ENCODE measurements around the gene SDHAF1.

Gene SDHAF1

DNA sequence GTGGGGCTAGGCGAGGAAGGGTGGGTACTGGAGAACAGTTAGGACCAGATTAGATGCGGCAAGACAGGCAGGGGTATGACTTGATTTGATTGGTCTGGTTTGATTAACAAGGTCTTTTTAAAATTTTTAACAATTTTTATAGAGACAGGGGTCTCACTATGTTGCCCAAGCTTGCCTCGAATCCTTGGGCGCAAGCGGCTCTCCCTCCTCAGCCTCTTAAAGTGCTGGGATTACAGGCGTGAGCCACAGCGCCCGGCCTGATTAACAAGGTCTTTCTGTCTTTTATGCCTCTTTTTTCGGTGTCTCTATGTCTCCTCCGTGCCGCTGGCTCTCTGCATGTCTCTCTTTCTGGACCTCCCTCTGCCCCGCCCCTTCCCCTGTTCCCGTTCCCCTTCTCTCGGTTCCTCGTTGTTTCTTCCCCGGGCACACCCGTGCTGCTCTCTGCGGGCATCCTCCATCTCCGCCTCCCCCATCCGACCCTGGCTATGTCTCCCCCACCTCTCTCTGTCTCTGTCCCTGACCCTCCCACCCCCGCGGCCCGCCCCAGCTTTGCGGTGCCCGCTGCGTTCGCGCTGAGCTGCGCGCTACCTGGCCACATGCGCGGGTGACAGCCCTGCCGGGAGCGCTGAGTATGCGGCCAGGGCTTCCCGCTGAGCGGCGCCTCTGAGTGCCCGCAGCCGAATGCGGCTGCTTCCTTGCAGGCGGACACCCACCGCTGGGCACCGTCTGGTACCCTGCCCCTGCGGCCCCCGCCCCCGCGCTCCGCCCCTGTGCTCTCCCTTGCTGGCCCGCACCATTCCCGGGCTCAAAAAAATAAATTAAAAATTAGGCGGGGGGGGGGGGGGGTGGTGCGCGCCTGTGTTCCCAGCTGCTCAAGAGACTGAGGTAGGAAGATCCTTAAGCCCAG lies 8.1 kb upstream of the SDHAF1 start:
- DNase-seq (ENCODE audit: low read depth in 2 of 2) = peak in 1 of 2 donors; percentile 24

- DNase-seq (ENCODE audit: low read depth in 2 of 2) = no peak
Observed at GRCh38 chr19:35987571-35987896, 7.5 kb upstream of the SDHAF1 start.

DNA sequence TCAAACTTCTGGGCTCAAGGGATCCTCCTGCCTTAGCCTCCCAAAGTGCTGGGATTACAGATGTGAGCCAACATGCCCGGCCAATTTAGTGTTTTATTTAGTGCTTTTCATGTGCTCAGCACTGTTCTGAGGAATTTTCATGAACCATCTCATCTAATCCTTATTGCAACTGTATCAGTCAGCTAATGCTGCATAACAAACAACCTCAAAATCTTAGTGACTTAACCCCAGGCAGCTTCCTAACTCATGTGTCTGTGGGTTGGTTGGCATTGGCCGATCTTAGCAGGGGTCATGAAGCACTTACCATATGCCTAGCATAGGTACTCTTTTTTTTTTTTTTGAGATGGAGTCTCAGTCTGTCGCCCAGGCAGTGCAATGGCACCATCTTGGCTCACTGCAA lies 6.2 kb upstream of the SDHAF1 start:
- DNase-seq (ENCODE audit: low read depth in 2 of 2) = no peak

DNA sequence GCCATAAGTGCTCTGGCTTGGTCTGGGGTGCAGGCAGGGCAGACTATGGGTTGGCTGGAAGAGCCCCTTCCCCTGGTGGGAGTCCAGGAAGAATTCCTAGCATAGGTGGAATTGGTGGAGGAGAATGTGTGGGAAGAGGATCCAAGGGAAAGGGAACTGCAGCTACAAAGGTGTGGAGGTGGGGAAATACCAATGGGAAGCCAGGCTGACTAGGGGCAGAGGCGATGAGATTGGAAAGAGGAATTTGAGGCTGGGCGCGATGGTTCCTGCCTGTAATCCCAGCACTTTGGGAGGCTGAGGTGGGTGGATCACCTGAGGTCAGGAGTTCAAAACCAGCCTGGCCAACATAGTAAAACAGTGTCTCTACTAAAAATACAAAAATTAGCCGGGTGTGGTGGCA lies 4.8 kb upstream of the SDHAF1 start:
- DNase-seq (ENCODE audit: low read depth in 2 of 2) = no peak

DNA sequence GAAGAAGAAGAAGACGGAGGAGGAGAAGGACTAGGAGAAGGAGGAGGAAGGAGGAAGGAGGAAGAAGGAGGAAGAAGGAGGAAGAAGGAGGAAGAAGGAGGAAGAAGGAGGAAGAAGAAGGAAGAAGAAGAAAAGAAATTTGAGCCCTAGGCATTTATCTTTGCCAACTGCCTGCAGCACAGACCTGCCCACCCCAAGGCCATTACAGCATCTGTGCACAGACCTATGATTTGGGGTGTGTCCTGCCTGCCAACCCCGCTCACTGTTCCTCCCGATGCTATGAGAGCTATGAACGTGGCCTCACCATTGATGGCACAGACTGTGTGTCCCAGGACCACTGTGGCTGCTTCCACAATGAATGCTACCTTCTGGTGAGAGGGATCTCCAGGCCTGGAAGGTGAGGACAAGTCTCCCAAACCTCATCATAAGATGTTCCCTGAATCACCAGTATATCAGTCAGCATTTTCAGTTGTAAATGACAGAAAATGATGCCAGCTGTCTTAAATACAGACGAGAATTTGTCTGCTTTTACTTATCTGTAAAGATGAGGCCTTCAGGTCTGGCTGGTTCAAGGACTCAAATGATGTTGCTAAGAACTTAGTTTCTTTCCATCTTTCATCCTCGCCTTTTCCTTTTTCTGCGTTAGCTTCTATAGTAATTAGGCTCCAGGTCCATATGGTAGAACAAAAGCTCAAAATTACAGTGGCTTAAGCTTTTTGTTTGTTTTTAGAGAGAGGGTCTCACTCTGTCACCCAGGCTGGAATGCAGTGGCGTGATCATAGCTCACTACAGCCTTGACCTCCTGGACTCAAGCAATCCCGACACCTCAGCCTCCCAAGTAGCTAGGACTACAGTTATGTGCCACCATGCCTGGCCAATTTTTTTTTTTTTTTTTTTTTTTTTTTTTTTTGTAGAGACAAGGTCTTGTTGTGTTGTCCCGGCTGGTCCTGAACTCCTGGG lies 3.9 kb upstream of the SDHAF1 start:
- no peak for DNase-seq (ENCODE audit: low read depth in 2 of 2)

DNA sequence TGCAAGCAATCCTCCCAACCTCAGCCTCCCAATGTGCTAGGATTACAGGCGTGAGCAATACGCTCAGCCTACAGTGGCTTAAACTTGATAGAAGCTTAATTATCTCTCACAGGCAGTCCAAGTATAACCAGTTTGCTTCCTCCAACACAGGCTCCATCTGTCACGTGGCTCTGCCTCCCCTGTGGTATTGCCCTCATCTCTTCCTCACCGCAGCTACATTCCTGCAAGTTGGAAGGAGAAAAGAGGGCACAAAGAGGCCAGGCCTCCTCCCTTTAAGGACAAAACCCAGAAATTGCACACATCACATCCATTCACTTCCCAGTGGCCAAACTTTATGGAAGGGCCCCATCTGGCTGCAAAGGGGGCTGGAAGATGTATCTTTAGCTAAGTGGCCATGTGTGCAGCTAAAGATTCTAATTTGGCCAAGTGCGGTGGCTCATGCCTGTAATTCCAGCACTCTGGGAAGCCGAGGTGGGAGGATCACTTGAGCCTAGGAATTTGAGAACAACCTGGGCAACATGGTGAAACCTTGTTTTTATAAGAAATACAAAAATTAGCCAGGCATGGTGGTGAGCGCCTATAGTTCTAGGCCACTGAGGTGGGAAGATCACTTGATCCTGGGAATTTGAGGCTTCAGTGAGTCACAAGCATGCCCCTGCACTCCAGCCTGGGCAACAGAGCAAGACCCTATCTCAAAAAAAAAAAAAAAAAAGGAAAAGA lies 3.1 kb upstream of the SDHAF1 start:
- DNase-seq (ENCODE audit: low read depth in 2 of 2) = no peak

GRCh38 chr19:35992907-35993765 lies 1.9 kb upstream of the SDHAF1 start:
- DNase-seq (ENCODE audit: low read depth in 2 of 2) = no peak

GRCh38 chr19:35993923-35994598 lies 927 bp upstream of the SDHAF1 start:
- no peak for DNase-seq (ENCODE audit: low read depth in 2 of 2)

DNA sequence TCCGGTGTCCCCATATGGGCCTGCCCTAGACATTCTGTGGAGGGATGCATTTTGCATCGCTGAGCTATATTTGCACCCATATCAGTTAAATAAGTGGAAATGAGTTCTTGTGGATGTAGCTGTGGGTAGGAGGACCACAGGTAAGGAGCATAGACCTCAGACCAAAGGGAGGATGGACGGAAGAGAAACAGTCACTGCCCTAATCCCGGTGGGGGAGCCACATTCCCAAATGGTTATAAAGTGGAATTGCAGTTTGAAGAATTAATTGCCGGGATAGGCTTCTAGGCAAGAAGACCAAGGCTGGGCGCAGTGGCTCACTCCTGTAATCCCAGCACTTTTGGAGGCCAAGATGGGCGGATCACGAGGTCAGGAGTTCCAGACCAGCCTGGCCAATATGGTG lies 1.8 kb downstream of the SDHAF1 start:
- no peak for DNase-seq (ENCODE audit: low read depth in 2 of 2)

- DNase-seq (ENCODE audit: low read depth in 2 of 2) = no peak
Observed at GRCh38 chr19:36001605-36002004, 6.6 kb downstream of the SDHAF1 start.

GRCh38 chr19:36003284-36003683 lies 8.3 kb downstream of the SDHAF1 start:
- DNase-seq (ENCODE audit: low read depth in 2 of 2) = no peak

- DNase-seq (ENCODE audit: low read depth in 2 of 2) = no peak
Observed at GRCh38 chr19:36006955-36007354, 12.0 kb downstream of the SDHAF1 start.

DNA sequence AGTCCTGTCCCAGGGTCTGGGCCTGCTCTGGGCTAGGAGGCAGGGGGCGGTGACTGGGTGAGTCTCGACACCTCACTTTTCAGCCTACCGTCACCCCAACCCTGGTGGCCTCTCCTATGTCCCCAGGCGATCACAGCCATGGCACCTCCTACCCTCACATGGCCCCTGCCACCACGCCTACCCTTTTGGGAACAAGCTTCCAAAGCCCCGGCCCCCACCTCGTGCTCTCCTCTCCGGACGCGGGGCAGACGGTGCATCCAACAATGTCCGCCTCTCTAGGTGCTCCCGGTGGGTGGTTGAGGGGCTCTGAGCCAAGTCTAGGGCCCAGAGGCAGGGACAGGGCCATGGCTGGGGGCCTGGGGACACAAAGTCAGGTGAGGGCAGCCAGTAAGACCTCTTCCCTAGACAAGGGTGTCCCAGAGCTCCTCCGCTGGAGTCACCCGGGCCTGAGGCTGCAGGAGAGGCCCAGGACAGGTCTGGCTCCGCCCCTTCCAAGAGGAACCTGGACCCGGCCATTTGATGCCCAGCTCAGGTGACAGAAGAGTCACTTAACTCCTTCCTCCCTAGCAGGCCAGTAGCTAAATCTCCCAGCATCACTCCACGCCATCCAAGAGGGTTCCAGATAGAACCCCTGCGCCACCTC lies 13.5 kb downstream of the SDHAF1 start, which contains the start of gene SYNE4:
Gene SYNE4 (minus strand): TSS at position 478 of the 643 bp plus-strand sequence. CDS start 132 bp downstream, at position 346.
- DNase-seq (ENCODE audit: low read depth in 2 of 2) = no peak

GRCh38 chr19:36009220-36009619 lies 14.2 kb downstream of the SDHAF1 start:
- peak; percentile 42 to 46 for DNase-seq (ENCODE audit: low read depth in 2 of 2)

DNA sequence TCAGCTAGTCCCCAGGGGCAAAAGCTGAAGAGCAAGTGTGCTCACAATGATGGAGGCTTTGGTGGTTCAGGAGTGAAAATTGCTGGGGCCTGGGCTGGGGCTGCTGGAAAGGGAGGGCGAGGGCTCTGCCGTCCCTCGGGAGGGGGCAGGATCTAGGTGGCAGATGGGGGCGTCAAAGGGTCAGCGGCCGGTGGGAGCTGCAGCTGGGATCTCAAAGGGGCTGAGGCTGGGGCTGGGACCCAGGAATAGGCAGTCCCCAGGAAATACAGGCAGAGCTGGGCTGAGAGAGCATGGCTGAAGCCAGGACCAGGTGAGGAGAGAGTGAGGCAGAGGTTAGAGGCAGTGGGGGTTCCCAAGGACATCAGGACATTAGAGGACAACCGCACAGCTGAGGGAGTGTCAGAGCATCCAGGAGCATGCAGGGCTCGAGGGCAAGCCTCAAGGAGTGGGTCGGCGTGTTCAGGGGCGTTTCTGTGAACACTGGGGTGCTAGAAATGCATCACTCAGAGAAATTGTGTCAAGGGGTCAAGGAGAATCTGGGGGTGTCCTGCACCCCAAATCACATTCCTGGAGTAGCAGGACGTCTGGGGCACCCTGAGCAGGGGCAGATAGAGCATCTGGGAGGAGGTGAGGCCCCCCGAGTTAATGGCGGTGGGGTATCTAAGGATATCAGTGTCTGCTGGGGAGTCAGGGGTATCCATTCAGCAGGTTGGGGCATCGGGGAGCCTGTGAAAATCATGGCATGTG lies 14.8 kb downstream of the SDHAF1 start:
- DNase-seq (ENCODE audit: low read depth in 2 of 2) = no peak

- no peak for DNase-seq (ENCODE audit: low read depth in 2 of 2)
Observed at GRCh38 chr19:36010402-36010801, 15.4 kb downstream of the SDHAF1 start.

DNA sequence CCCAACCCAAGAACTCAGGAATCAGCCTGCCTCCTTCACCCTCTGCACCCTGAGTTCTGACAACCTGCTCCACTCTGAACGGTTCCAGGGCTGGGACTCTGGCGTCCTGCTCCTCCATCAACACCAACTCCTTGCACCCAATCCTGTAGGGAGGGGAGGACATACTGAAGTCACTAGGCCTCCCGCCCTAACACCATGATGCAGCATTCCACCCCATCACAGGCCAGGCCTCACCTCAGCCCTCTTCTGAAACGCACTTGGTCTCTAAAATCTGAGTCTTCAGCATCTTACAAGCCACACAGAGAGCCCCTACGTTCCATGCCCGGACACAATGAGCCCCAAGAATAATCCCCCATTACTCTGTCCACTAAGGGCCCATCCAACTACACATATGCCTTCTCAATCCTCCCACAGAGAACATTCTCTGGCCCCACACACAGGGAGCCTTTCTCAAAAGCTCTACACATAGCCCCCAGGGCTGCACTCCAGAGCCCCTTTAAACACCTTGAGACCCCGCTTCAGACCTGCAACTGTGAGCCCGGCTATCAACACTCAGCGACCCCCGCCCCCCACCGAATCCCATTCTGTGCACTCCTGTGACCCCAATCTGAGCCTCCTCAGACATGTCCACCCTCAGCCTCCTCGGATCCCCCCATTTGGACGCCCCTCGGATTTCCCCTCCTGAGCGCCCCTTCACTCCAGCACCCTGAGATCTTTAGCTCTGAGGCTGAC lies 18.5 kb downstream of the SDHAF1 start:
- no peak for DNase-seq (ENCODE audit: low read depth in 2 of 2)
